ENCODE data around the gene NR5A2.

The NR5A2 gene

DNA sequence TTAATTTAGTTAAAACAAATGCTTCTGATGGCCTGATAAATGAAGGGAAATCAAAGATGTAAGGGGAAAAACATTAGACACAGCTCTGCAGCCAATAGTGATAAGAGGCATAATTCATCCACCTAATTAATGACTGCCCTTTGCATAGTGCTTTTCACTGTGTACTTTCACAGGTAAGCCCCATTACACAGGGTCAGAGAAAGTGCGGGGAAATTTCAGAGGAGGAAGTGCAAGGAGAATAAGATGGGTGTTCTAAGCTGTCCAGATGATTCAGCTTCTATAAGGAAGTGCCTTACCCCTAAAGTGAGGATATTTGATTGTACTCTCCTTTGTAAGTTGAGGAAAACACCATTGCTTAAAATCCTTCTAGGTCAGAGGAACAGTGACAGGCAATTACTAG is 88.0 kb downstream of the NR5A2 start:
- DNase-seq (ENCODE audit: extremely low read depth, low read depth) = no peak
- H3K4me3 ChIP-seq (replicated peaks; ENCODE audit: low read depth, low read length) = no peak overlapping the region
- TF ChIP-seq, protein P1, sequence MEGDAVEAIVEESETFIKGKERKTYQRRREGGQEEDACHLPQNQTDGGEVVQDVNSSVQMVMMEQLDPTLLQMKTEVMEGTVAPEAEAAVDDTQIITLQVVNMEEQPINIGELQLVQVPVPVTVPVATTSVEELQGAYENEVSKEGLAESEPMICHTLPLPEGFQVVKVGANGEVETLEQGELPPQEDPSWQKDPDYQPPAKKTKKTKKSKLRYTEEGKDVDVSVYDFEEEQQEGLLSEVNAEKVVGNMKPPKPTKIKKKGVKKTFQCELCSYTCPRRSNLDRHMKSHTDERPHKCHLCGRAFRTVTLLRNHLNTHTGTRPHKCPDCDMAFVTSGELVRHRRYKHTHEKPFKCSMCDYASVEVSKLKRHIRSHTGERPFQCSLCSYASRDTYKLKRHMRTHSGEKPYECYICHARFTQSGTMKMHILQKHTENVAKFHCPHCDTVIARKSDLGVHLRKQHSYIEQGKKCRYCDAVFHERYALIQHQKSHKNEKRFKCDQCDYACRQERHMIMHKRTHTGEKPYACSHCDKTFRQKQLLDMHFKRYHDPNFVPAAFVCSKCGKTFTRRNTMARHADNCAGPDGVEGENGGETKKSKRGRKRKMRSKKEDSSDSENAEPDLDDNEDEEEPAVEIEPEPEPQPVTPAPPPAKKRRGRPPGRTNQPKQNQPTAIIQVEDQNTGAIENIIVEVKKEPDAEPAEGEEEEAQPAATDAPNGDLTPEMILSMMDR (IDR thresholded peaks at IDR 0.05; ENCODE audit: low read depth, low read length, missing control alignments) = no peak

DNA sequence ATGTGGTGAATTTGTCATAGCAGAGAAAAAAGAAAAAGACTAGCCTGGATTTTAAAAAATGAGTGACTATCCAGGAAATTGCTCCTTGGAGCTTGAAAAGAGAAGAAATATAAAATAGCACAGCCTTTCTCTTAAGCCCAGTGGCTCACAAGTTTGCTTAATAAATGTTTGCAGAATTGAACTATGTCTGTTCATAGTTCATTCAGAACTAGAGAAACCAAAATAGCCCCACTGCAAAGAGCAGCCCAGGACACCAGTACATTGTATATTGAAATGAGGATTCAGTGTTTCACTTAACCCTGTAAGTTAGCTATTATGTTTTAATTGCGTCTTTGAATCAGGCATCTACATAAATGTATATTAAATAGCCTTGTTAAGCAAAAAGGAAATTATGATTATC is 88.8 kb downstream of the NR5A2 start:
- TF ChIP-seq, protein P1 (IDR thresholded peaks at IDR 0.05; ENCODE audit: low read depth, low read length, missing control alignments) = no peak
- no peak overlapping the region for H3K4me3 ChIP-seq (replicated peaks; ENCODE audit: low read depth, low read length)
- DNase-seq (ENCODE audit: extremely low read depth, low read depth) = no peak

DNA sequence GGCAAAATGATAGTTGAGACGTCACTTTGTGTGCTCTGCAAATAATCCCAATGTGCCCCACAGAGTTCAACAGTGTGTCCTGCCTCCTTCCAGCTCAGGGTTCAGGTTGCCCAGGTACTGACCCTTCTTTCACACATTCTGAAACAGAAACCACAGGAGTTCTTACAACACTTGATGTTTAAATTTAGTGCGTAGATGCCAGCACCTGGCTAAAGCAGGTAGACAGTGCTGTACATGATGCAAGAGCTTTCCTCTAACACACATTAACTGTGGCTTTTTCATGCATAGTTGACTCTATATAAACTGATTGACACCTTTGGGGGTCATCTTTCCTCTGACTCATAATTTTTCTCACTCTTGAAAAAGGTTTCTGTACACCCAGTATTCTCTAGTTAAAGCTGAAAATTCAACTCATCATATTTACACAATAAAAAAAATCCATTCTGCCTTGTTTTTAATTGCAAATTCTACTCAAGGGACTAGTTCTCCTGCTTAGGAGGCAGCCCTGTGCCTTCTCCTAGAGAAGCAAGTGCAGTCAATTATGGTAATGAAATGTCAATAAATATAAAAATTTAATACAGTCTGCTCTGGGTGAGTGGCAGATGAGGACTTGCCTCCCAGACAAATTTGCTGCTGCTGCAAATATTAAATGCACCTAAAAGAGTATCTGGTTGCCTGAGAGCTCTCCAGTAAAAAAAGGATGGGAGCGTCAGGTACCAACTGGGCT is 91.4 kb downstream of the NR5A2 start:
- no peak for DNase-seq (ENCODE audit: extremely low read depth, low read depth)
- no peak overlapping the region for H3K4me3 ChIP-seq (replicated peaks; ENCODE audit: low read depth, low read length)
- TF ChIP-seq, protein P1 (IDR thresholded peaks at IDR 0.05; ENCODE audit: low read depth, low read length, missing control alignments) = no peak

DNA sequence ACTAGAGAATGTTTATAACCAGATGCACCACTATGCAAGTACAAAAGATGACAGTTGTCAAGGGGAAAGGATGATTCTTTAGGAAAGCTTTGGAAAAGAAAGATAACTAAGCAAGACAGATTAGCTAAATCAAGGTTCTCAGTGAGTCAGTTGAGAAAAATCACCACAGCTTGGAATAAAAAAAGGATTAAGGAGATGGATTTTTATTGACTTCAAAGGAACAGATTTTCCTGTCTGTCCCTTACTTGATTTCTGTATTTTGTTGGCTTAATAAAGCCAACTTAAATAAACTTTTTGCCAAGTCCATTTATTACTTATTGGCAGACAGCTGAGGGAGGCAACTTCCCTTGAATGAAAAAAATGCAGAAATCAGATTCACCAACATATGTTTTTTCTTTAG is 93.9 kb downstream of the NR5A2 start:
- TF ChIP-seq, protein P1 (IDR thresholded peaks at IDR 0.05; ENCODE audit: low read depth, low read length, missing control alignments) = no peak
- DNase-seq (ENCODE audit: extremely low read depth, low read depth) = no peak

DNA sequence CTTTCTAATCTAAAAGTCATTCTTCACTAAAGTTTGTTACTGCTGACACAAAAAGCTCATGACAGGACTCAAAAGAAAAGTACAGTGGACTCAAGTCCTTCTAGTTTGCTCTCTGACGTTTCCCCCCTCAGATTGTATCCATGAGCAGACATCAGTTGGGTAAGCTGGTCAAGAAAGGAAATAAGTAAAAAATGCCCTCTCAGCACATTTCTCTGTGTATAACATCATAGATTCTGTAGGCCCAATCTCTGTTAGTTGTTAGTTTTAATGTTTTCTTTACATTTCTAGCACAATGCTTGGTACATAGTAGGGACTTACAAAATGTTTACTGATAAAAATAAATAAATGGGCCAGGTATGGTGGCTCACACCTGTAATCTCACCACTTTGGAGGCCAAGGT is 96.8 kb downstream of the NR5A2 start:
- no peak for DNase-seq (ENCODE audit: extremely low read depth, low read depth)
- no peak overlapping the region for H3K4me3 ChIP-seq (replicated peaks; ENCODE audit: low read depth, low read length)
- TF ChIP-seq, protein P1 (IDR thresholded peaks at IDR 0.05; ENCODE audit: low read depth, low read length, missing control alignments) = no peak

More for the DNA sequence above, 93.9 kb downstream of the NR5A2 start:
- H3K4me3 ChIP-seq (replicated peaks; ENCODE audit: low read depth, low read length) = no peak overlapping the region

DNA sequence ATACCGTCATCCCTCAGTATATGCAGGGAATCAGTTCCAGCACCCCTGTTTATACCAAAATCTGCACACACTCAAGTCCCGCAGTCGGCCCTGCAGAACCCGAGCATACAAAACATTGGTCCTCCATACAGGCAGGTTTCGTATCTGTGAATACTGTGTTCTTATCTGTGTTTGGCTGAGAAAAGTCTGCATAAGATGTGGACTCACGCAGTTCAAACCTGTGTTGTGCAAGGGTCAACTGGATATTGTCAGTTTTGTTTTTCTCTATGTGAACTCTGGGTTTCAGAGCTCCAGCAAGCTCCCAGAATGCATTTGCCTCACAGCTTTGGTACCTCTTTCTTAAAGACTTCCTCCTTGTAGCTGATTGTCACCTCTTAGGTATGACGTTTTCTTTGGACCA is 100.6 kb downstream of the NR5A2 start:
- DNase-seq (ENCODE audit: extremely low read depth, low read depth) = no peak
- TF ChIP-seq, protein P1 (IDR thresholded peaks at IDR 0.05; ENCODE audit: low read depth, low read length, missing control alignments) = no peak

More for the DNA sequence above, 100.6 kb downstream of the NR5A2 start:
- H3K4me3 ChIP-seq (replicated peaks; ENCODE audit: low read depth, low read length) = no peak overlapping the region

All from HFF-Myc (cell line).